Measurements from ENCODE around the gene CPOX. TPM values are rescaled to one million over a fixed set of nuclear protein-coding genes. Genes with fewer than 3 reads are reported as not detected.
A peak's percentile ranks its signal among the peaks of the same experiment; 100 is the strongest.

CPOX gene
- total RNA-seq, 1 donor from 2014 or later: 15.4 TPM

DNA sequence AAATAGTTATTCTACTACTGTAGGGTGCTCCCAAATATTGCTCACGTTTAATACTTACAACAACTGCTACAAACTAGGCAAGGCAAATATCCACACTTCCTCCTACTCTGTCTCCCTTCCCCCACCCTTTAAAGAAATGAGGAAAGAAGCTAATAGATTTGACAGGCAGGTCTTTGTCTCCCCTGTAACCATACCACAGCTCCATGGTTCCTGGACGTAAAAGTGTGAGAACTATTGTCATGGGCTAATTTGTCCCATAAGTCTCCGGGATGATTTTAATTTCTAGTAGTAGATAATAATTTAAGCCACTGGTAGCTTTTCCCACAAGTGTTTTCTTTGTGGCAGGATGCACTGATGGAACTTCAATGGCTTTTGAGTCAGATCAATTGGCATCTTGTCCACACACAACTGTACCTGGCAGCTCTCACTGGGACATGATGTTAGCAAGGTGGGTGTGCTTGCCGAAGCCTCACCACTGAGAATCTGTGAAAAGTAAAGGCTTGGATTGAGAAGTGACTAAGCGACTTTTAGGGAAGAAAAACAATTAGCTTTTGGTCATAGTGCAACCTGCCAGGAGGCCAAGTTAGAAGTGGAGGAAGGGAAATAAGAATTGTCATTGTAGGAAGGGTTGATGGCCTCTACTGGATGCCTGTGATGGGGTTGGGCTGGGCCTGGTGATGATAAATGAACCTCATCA lies 1.4 kb upstream of the CPOX start:
- ATAC-seq: no peak

GRCh38 chr3:98592345-98592935 lies 971 bp downstream of the CPOX start:
- no peak for ATAC-seq

DNA sequence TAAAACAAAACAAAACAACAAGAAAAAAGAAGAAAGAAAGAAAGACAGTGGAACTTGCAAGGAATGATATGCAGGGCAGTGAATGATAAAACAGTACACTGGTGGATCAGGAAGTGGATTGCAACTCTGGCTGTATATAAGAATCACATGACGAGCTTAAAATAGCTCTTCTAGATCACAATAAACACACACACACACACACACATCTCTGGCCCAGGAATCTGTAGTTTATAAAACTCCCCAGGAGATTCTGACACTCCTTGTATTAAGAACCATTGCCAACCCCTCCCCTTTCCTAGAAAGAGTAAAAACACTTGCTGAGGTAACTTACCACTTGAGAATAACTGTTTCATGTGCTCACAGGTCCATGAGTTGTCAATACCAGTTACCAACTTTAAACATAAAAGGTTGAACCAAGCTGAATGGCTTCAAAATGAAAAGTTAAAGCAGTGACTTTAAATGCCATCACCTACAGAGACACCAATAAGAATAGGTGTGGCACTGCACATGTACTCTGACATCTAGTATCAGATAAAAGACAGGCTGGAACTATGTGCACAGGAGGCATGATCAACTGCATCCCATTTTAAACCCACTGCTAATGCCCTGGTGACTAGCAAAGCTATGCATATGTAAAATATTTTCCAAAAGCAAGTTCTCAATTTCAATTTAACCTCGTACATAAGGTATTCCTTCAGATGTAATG lies 3.9 kb downstream of the CPOX start:
- ATAC-seq: no peak

DNA sequence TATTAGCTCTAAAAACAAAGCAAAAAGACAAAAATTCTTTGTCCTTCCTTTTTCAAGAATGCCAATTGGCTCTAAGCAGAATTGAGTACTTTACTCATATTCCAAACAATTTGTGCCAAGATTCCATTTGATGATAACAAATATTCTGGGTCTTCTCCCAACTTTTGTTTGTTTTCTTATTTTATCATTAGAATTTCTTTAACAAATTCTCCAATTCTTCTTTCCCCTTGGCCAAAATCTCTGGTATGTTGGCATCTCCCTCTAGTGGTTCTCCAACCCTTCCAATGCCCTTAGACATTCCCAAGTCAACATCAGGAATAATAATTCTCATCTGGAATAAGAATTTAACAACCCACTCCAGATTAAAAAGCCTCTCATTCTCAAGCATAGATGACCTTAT lies 5.3 kb downstream of the CPOX start:
- no peak for ATAC-seq

- ATAC-seq: no peak
Measured at GRCh38 chr3:98587654-98588053, 5.8 kb downstream of the CPOX start.

DNA sequence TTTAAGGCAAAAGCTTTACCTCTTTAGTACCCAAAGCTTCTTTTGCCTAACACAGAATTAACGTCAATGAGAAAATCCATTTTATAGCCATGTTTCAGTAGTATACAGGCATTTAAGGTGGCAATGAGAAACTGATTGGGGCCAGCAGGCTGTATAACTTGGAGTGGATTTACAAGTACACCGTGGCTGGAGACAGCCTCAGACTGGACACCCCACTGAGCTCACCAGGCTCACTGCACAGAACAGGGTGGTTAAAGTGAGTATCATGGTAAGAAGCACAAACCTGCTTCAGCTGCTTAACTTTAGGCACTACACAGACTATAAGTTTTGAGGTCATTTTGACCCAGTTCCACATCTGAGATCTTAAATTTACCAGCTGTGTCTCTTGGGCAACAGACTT lies 8.9 kb downstream of the CPOX start:
- no peak for ATAC-seq

- ATAC-seq: no peak
Measured at GRCh38 chr3:98583766-98584165, 9.6 kb downstream of the CPOX start.

- ATAC-seq: no peak
Measured at GRCh38 chr3:98582042-98582441, 11.4 kb downstream of the CPOX start.

GRCh38 chr3:98581474-98581873 lies 11.9 kb downstream of the CPOX start:
- no peak for ATAC-seq

GRCh38 chr3:98580401-98581386 lies 12.7 kb downstream of the CPOX start:
- no peak for ATAC-seq

DNA sequence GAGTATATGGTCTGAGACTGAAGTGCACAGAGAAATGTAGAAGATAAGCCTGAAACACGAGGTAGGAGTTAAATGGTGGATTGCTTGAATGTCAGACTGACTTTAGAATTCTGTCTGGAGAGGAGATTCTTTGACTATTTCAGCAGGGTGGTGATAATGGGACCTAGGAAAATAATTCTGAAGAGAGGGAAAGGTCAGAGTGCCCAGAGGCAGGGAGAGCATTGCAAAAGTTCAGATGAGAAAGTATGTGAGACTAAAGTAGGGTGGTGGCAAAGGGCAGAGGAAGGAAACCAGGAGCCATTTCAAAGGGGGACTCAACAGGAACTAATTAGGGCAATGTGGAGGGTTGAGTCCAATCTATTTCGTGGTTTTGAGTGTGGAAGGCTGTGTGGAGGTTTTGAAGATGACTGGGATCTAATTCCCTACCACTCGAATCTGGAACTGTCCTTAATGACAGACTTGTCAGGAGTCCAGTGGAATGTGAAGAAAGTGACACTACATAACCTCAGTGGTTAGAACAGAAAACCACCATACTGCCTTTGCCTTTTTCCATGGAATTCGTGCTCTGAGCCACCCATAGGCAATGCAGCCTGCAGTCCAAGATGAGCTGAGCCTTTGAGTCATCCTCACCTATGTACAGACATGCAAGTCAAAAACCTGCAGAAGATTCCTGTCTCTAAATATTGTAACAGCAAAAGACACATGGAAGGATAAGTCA lies 16.1 kb downstream of the CPOX start:
- peak; percentile 45 for ATAC-seq

DNA sequence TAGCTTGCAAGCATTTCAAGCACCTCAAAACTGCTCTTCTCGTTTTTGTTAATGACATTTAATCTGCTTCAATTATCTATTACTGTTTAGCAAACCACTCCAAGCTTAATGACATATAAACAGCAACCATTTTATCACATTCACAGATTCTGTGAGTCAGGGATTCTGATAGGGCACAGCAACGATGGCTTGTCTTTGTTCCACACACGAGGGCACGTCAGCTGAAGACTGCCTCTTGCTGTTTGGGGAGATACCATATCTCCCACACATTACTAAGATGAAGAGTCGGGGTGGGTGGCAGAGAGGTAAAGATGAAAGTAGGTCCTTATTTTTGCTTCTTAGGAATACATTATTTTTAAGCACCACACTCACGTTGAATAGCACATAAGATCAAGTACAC lies 19.3 kb downstream of the CPOX start:
- no peak for ATAC-seq

DNA sequence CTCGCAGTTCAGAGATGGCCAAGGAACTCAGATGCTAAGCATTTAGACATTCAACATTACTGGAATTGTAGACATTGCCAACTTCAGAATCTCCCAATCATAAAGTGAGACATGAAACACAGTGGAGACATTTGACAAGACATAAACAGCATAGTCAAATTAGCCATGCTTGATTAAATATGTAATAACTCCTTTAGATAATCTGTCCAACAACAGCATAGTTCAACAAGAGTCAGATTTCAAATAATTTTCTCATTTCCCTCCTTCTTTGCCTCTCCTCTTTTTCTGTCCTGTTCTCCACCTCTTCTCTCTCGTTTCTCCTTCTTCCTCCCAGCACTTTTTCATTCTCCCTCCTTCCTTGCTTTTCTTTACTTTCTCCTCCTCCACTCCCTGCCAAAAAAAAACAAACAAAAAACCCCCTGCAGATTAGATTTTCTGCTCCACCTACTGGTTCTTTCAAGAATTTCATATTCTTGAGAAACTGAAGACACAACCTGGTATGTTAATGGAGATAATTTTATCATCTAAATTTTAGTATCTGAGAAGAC lies 20.2 kb downstream of the CPOX start:
- no peak for ATAC-seq

- no peak for ATAC-seq
Measured at GRCh38 chr3:98568402-98568801, 25.0 kb downstream of the CPOX start.

- ATAC-seq: no peak
Measured at GRCh38 chr3:98567666-98568270, 25.6 kb downstream of the CPOX start.

GRCh38 chr3:98565843-98566242 lies 27.6 kb downstream of the CPOX start:
- no peak for ATAC-seq

GRCh38 chr3:98565237-98565643 lies 28.2 kb downstream of the CPOX start:
- no peak for ATAC-seq

GRCh38 chr3:98564282-98565005 lies 29.0 kb downstream of the CPOX start:
- no peak for ATAC-seq

- peak; percentile 18 for ATAC-seq
Measured at GRCh38 chr3:98563661-98564281, 29.6 kb downstream of the CPOX start.
